Mesodermal cell (in vitro differentiated cells): ENCODE data around the gene REN. TPM values are rescaled to one million over a fixed set of nuclear protein-coding genes. Genes with fewer than 3 reads are reported as not detected.

Experiments used
- H3K27ac ChIP-seq: 2 replicates; pipeline ENCODE4 v1.7.0; 2013; ENCODE audit warnings: mild to moderate bottlenecking, low read depth, low read length, moderate library complexity; ENCODE audit not compliant: severe bottlenecking
- H3K36me3 ChIP-seq: 2 replicates; pipeline ENCODE4 v1.7.1; 2013; ENCODE audit warnings: mild to moderate bottlenecking, low read length, moderate library complexity; ENCODE audit not compliant: control insufficient read depth, insufficient read depth
- H3K4me1 ChIP-seq: one replicate; pipeline ENCODE4 v1.7.1; 2013; ENCODE audit warnings: mild to moderate bottlenecking, low read length; ENCODE audit not compliant: insufficient read depth, control insufficient read depth, poor library complexity, severe bottlenecking
- H3K4me3 ChIP-seq: 2 replicates; pipeline ENCODE4 v1.7.0; 2013; ENCODE audit warnings: low read length, control low read depth, mild to moderate bottlenecking; ENCODE audit not compliant: insufficient read depth, poor library complexity, severe bottlenecking; ENCODE audit errors: extremely low read depth
- H3K9me3 ChIP-seq: 2 replicates; pipeline ENCODE4 v1.7.1; 2013; ENCODE audit warnings: mild to moderate bottlenecking, low read length, moderate library complexity; ENCODE audit not compliant: control insufficient read depth
- WGBS, 2 experiments: methylation state at CpG; one replicate each; pipeline ENCODE4 v1.1.5; 2013; ENCODE audit warnings: missing lambda C conversion rate in 2 of 2; ENCODE audit not compliant: insufficient coverage in 2 of 2; 5-methylcytosine and 5-hydroxymethylcytosine counted together
- polyA plus RNA-seq, 2 experiments: library from polyadenylated mRNA; stranded (reverse); fragments of 50-300 nt; gene quantifications; one replicate each; pipeline ENCODE4 v1.2.3, GENCODE V29; 2013

REN gene
- polyA plus RNA-seq (2013, experiment 1 of 2), result 3.7 TPM
- 2.9 TPM for polyA plus RNA-seq (2013, experiment 2 of 2)

DNA sequence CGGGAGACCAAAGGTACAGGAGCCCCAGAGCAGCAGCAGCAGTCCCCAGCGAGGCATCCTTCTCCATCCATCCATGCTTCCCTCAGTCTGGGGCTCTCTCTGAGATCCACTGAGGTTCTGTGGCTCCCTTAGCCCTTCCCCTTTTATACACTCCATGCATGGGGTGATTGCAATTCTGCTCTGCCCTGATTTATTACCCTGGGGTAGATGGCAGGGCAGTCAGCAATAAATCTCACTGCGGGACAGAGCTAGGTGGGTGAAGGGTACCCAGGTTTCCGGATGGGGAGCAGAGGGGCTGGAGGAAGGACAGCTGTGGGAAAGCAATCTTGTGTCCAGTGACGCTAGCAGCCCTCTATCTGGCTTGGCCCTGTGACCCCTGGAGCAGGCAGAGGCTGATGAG lies at the start of gene REN:
REN (minus strand) TSS at position 119 of the 400 bp plus-strand sequence; CDS start at position 75, 44 bp downstream.
- peaks cover 21% of the 10 kb centered on the region for H3K9me3 ChIP-seq
- H3K36me3 ChIP-seq, result no peaks in the 10 kb centered on the region
- no peak within 1 kb of the TSS for H3K4me3 ChIP-seq
- H3K4me1 ChIP-seq, result no peaks in the 10 kb centered on the region
- no peak within 1 kb of the TSS for H3K27ac ChIP-seq
- WGBS, 2 experiments, result 88 to 93% methylated on average over 4 to 5 of the region's 5 CpGs

GRCh38 chr1:204213668-204214662 lies 47.8 kb upstream of the REN start, which contains the start of gene GOLT1A:
Gene GOLT1A, minus strand, starts transcription at chr1:204213988. Its CDS starts 82 bp downstream, at chr1:204213906.
- no peak within 1 kb of the TSS for H3K27ac ChIP-seq
- H3K4me3 ChIP-seq, result no peak within 1 kb of the TSS
- no peaks in the 10 kb centered on the region for H3K36me3 ChIP-seq
- no peaks in the 10 kb centered on the region for H3K9me3 ChIP-seq
- no peaks in the 10 kb centered on the region for H3K4me1 ChIP-seq
- 20 to 22% methylated on average over 20 to 27 of the region's 41 CpGs for WGBS, 2 experiments

GRCh38 chr1:204212715-204213114 lies 46.6 kb upstream of the REN start:
- Histone ChIP-seq H3K4me3 (no peak overlapping the region), H3K4me1 (no peaks in the 10 kb centered on the region), H3K9me3 (no peaks in the 10 kb centered on the region), H3K36me3 (no peaks in the 10 kb centered on the region), H3K27ac (no peak overlapping the region)
- WGBS, 2 experiments, result 86 to 93% methylated on average over 1 of the region's 3 CpGs

- no peak overlapping the region for H3K4me3 ChIP-seq
- H3K36me3 ChIP-seq, result no peaks in the 10 kb centered on the region
- no peaks in the 10 kb centered on the region for H3K4me1 ChIP-seq
- H3K9me3 ChIP-seq, result no peaks in the 10 kb centered on the region
- no peak overlapping the region for H3K27ac ChIP-seq
- 86 to 92% methylated on average over 7 of the region's 7 CpGs for WGBS, 2 experiments
Measured at GRCh38 chr1:204211046-204211445, 44.9 kb upstream of the REN start.

GRCh38 chr1:204207136-204207616 lies 41.0 kb upstream of the REN start:
- Histone ChIP-seq H3K27ac (no peak overlapping the region), H3K4me3 (no peak overlapping the region), H3K36me3 (no peaks in the 10 kb centered on the region), H3K9me3 (no peaks in the 10 kb centered on the region), H3K4me1 (no peaks in the 10 kb centered on the region)
- WGBS, 2 experiments, result 13 to 19% methylated on average over 13 of the region's 13 CpGs

GRCh38 chr1:204206121-204206520 lies 40.0 kb upstream of the REN start:
- WGBS, 2 experiments, result 100% methylated on average over 1 of the region's 2 CpGs; no CpG with 5 or more reads in 1 of the 2 experiments
- H3K27ac ChIP-seq, result no peak overlapping the region
- H3K4me1 ChIP-seq, result peaks cover 2% of the 10 kb centered on the region
- no peaks in the 10 kb centered on the region for H3K36me3 ChIP-seq
- H3K4me3 ChIP-seq, result no peak overlapping the region
- H3K9me3 ChIP-seq, result no peaks in the 10 kb centered on the region

DNA sequence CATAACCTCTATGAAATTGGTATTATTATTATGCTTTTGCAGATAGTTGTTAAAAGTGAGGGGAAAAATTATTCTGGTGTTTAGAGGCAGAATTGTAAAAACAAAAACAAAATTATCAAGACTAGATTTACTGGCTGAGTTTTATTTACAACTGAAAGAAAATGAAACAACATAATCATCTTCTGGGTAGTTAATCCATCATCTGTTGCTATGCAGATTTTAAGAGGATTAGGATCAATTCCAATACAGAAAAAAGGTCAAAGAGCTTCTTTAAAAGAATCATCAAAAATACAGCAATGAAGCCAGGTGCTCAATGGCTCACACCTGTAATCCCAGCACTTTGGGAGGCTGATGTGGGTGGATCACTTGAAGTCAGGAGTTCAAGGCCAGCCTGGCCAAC lies 39.3 kb upstream of the REN start:
- no peaks in the 10 kb centered on the region for H3K9me3 ChIP-seq
- no peak overlapping the region for H3K27ac ChIP-seq
- H3K4me3 ChIP-seq, result no peak overlapping the region
- peaks cover 7% of the 10 kb centered on the region for H3K4me1 ChIP-seq
- H3K36me3 ChIP-seq, result no peaks in the 10 kb centered on the region

DNA sequence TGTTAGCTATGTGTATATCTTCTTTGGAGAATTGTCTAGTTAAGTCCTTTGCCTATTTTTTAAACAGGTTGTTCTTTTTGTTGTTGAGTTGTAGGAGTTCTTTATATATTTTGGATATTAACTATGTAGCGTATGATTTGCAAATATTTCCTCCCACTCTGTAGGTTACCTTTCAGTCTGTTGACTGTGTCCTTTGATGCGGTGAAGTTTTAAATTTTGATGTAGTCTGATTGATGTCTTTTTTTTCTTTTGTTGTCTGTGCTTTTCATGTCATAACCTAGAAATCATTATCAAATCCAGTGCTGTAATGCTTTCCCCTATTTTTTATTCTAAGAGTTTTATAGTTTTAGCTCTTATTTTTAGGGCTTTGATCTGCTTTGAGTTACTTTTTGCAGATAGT lies 38.8 kb upstream of the REN start:
- Histone ChIP-seq H3K27ac (no peak overlapping the region), H3K36me3 (no peaks in the 10 kb centered on the region), H3K9me3 (no peaks in the 10 kb centered on the region), H3K4me3 (no peak overlapping the region), H3K4me1 (peaks cover 7% of the 10 kb centered on the region)
- WGBS, 2 experiments, result no CpG with 5 or more reads among the region's 2 CpGs

DNA sequence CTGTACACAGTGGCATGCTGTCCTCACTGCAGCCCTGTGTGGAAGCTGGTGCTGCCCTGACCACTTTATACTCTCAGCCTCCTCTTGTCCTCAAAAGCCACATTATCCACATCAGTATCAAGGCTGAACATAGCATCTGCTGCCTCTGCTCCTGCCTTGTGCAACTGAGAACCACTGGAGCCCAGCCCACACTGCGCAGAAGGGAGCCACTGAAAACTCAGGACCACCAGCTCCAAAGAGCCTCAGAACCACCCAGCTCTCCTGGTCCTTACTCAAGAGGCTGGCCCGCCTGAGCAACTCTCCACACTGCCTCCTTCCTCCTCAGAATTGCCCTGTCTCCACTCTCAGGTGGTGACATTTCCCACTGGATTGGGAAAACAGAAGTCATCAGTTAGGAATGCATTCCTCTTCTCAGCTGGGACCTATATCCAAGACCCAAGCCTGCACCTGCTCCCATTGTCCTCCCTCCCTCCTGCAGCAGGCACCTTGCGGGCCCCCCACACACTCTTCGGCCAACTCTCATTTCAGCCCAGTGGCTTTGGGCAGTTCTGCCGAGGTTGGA lies 37.1 kb upstream of the REN start:
- H3K9me3 ChIP-seq, result no peaks in the 10 kb centered on the region
- no peak overlapping the region for H3K27ac ChIP-seq
- no peak overlapping the region for H3K4me3 ChIP-seq
- no peaks in the 10 kb centered on the region for H3K36me3 ChIP-seq
- H3K4me1 ChIP-seq, result peaks cover 23% of the 10 kb centered on the region
- 76 to 91% methylated on average over 5 of the region's 5 CpGs for WGBS, 2 experiments

- Histone ChIP-seq H3K36me3 (no peaks in the 10 kb centered on the region), H3K4me3 (no peak overlapping the region), H3K27ac (no peak overlapping the region), H3K4me1 (peaks cover 31% of the 10 kb centered on the region), H3K9me3 (no peaks in the 10 kb centered on the region)
- 94 to 100% methylated on average over 4 of the region's 4 CpGs for WGBS, 2 experiments
Measured at GRCh38 chr1:204202481-204202880, 36.3 kb upstream of the REN start.
